ENCODE measurements around the gene NAV2.

DNA sequence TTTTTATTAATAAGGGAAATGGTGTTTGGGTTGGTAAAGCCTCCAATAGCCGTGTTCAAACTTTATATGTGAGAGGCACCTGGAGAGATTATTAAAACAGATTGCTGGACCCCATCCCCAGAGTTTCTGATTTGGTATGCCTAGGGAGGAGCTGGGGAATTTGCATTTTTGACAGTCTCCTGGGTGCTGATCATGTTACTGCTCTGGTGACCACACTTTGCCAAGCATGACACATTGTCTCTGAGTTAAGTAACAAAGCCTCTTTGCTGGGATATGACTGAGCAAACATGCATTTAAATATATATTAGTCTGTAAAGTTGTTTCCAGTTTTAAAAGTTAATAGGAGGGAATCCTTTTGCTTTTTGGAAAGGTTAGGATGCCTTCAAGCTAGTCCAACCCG, 140.4 kb downstream of the NAV2 start:
- no peak for TF ChIP-seq CTCF (IDR thresholded peaks at IDR 0.05 in 8 of 11, conservative IDR thresholded peaks at IDR 0.05 in 3 of 11)
- no peak for TF ChIP-seq POLR2A (IDR thresholded peaks at IDR 0.05)
- TF ChIP-seq POLR2AphosphoS5 (IDR thresholded peaks at IDR 0.05) = no peak
